Left lobe of liver (tissue), 2 donors: ENCODE measurements around the gene PDXDC1. TPM values are rescaled to one million over a fixed set of nuclear protein-coding genes. Genes with fewer than 3 reads are reported as not detected.
"Not testable (repeated sequence)": the region's sequence is repeated elsewhere in the genome, so short reads cannot be mapped to it uniquely, and the experiment has no call there.

Source experiments
- ATAC-seq: fragments of 200-7000 bp; cut with Tn5 transposase; one replicate; pipeline ENCODE4 v1.9.1; 2020; ENCODE audit warnings: mild to moderate bottlenecking, moderate library complexity
- DNase-seq: peaks from one replicate; pipeline ENCODE4 v3.0.0-alpha.2; 2020; ENCODE audit warnings: low spot score
- total RNA-seq: library from RNA; stranded (reverse); gene quantifications from one replicate; pipeline ENCODE4 v1.2.1, GENCODE V29; 2021
- donor health status: DM: no; HTN: no; CAD: no; lungs with moderate emphysema.
- donor health status: DM: no; HTN: yes; CAD: no.

The PDXDC1 gene
- total RNA-seq, 1 donor from 2014 or later: 117 TPM

DNA sequence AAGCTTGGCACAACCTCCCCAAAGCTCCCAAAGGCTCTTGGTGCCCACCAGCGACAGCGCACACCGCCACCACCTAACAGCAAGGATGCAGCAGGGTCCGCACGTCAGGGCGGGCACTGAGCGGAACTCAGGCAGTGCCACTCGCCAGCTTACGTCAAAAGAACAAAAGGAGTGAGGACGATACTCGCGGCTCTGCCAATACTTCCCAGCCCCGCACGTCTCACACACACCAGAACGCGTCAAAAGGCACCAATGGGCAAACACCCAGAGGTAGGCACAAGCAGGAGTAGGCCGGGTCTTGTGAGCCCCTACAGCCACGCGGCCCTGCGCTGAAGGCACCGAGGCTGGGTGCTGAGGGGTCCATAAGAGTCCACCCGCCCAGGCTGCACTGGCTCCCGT, 171.4 kb downstream of the PDXDC1 start:
- not testable (repeated sequence) for DNase-seq, ATAC-seq

DNA sequence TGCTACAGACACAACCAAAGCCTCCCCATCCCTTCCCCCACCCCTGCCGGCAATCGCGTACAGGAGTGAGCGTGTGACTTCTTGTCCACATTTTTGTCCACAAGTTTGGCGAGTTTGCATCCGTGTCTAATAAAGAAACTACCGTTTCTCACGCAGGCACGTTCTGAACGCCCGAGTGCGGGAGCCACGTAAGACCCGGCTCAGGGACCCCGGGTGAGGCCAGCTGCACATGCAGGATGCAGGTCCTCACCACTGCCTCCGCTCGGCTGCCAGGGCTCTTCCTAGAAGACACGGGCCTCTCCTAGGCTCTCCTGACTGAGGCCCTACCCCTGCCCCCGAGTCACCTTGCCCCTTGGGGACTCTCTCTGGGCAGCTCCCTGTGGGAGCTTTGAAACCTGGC, 174.0 kb downstream of the PDXDC1 start:
- not testable (repeated sequence) for DNase-seq, ATAC-seq

DNA sequence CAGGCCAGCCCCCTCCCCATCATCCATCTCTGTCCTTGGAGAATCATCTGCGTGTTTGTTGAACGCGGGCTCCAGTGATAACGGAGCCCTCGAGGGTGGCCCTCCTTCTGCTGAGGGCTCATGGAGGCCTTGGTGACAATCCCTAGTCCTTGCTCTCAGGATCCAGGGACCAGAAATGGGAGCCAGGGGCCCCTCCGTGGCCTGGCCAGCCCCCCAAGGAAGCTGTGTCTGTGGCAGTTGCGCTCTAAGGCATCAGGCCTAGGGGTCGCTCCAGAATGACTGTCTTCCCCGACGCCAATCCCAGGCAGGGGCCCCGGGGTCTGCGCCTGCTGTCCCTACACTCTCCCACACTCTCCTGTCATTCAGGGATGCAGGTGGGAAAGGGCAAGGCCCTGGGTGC, 174.4 kb downstream of the PDXDC1 start:
- ATAC-seq, DNase-seq: not testable (repeated sequence)

DNA sequence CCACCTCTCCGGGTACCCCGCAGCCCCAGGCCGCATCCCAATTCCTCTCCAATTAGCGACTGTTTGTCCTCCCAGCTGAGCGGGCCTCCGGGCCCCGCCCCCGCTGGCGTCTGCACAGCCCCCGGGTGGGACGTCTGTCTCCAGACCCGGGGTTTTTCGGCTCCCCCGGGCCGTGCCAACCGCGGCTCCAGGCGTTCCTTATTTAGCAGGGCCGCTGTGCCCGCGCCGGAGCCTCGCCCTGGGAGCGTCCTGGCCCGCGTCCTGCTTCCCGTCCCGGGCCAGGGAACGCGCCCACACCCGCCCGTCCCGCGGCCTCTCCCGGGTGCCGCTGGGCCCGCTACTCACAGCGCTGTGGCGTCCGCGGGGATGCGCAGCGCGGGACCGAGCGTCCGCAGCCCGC, 179.2 kb downstream of the PDXDC1 start:
- not testable (repeated sequence) for DNase-seq

DNA sequence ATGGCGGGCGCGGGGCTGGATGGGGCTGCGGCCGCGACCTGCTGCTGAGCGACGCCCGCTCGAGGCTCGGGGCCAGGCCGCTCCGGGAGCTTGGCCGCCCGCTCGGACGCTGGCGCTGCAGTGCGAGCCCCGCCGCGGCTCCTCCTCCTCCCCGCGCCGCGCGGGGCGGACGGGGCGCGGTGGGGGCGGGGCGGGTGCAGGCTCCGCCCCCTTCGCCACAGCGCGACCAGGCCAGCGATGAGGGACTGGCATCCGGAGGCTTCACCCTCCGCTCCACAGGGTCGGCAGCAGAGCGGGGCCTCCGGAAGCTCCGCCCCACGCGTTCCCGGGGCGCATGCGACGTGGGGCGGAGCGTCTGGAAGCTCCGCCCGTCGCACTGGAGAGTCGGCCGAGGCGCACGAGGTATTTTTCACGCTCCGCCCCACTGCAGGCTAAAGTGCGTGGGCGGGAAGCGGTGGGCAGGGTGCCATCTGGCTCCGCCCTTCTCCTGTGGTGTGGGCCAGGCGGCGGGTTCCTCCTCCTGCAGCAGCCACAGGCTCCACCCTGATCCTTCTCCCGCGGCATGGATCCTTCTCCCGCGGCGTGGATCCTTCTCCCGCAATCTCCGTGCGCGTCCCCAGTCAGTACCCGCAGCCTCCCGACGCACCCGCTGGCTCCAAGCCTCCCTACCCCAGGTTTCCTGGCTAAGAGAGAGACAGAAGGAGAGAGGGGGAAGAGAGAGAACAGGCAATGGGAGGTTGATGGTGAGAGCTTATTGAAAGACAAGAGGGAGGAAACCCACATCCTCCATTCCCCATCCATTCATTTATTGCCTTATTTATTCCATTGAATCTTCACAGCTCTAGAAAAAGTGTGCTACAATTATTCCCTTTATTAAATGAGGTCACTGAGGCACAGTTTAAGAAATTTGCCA, 180.1 kb downstream of the PDXDC1 start:
- ATAC-seq (peak; percentile 99), DNase-seq (peak; percentile 95)

More for the DNA sequence above, 179.2 kb downstream of the PDXDC1 start:
- ATAC-seq: not testable (repeated sequence)

DNA sequence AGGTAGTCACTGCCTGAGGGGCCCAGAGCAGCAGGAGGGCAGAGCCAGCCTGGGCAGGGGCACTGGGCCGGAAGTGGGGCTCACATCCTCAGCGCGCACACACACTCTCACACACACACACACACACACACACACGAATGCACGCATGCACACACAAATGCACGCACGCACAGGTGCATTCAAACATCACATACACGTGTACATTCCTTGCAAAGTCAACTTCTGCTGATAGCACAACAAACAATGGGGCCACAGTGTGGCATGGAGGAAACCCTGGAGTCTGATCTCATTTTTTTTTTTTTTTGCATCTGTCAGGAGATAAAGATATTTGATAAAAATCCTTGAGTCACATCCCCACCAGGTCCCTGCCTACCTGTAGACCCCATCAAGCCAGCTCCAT, 182.8 kb downstream of the PDXDC1 start:
- not testable (repeated sequence) for ATAC-seq, DNase-seq

DNA sequence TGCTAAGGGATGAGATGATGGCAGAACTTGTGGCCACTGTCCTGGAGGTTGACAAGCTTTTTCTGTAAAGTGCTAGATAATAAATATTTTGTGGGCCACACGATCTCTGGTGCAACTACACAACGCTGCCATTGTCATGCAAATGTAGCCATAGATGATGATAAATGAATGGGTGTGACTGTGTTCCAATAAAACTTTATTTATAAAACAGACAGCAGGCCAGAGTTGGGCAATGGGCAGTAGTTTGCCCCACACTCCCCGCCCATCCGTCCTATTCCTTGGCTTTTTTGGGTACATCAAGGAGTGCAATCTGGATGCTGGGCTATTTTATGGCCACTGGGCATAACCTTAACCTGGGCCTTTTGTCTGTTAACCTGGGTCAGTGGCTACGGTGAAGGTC, 184.8 kb downstream of the PDXDC1 start:
- ATAC-seq, DNase-seq: not testable (repeated sequence)

DNA sequence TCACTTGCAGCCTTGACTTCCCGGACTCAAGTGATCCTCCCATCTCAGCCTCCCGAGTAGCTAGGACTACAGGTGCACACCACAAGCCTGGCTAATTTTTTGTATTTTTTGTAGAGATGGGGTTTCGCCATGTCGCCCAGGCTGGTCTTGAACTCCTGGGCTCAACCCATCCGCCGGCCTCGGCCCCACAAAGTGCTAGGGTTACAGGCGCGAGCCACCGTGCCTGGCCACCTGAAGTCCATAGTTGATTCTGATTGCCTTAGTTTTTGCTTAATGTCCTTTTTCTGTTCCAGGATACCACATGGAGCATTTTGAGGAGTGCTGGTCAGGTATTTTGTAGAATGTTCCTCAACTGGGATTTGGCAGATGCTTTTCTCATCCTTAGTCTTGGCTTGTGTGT, 185.7 kb downstream of the PDXDC1 start:
- not testable (repeated sequence) for DNase-seq, ATAC-seq

DNA sequence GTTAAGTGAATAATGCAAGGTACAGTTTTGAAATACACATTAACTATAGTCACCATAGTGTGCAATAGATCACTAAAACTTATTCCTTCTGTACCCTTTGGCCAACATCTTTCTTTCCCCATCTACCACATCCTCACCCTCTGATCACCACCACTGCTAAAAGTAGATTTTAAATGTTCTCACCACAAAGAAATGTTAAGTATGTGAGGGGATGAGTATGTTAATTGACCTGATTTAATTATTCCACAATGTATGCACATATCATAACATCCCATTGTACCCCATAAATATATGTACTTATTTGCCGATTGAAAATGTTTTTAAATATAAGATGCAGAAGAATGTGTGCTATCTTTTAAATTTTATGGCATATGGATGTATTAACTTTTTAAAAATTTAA, 188.2 kb downstream of the PDXDC1 start:
- not testable (repeated sequence) for ATAC-seq, DNase-seq

DNA sequence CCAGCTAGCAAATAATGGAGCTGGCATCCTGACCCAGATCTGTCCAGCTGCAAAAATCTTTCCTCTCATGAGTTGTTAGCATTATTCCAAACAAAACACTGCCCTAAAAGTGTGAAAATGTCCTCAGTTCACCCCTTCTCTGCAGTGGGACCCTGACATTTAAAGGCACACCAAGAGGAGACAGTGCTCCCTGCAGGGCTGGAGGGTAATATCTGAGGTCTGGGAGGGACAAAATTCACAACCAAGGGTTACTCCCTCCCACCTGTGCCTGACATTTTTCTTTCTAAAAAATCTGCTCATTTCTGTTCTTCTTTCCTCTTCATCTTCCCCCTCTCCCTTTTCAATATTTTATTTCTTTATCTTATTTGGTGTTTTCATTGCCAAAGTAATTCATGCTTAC, 191.4 kb downstream of the PDXDC1 start:
- not testable (repeated sequence) for ATAC-seq

DNA sequence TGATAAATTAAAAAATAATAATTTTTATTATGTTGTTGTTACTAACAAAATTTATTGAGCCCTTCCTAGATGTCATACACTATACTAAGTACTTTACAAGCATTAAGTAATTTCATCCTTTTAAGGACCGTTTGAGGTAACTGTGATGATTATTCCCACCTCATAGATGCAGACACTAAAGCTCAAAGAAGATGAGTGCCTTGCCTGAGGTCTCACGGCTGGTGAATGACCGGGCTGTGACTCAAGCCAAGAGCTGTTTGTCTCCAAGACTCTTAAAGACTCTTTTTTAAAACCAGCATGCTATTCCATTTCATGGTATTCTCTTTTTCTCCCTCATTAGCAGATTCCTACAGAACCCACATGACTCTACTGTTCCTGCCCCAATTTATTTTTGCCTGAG, 193.5 kb downstream of the PDXDC1 start:
- not testable (repeated sequence) for ATAC-seq, DNase-seq

More for the DNA sequence above, 191.4 kb downstream of the PDXDC1 start:
- not testable (repeated sequence) for DNase-seq

DNA sequence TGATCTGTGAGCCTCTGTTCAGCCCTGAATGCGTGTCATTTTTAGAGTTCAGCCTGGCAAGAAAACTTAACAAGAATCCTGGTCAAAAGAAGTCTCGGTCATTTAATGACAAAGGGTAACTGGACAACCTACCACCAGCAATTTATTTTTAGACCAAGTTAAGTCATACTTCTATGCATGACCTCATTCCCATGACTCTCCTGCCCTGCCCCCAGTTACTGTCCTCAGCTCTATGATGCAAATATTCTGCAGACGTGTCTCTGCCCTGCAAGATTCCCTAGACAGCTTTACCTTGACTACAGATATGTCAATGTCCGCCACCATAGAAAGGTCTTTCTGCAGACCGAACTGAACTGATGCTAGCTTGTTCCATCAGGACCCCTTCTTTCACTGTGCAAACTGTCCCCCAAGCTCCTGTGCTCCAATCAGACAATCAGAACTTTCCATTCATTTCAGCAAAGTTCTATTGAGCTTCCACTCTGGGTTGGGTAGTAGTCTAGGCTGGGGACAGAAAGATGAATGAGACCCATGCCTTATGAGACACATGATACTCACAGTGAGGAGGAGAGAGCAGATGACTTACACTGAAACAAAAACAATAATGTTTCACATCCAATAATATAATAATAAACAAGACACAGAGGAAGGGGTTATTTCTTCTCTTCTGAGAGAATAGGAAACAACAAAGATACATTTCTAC, 194.3 kb downstream of the PDXDC1 start:
- ATAC-seq, DNase-seq: not testable (repeated sequence)

DNA sequence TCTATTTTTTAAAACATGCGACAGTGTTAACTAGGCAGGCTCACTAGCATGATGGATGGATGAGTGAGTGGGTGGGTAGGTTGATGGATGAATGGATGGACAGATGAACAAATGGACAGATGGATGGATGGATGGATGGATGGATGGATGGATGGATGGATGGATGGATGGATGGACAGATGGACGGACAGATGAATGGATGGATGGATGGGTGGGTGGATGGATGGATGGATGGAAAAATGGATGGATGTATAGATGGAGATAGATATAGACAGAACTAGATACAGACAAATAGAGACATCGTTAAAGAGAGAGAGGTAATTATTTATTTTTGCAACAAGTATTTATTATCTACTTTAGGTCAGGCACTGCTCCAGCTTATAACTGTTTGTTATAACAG, 205.1 kb downstream of the PDXDC1 start:
- DNase-seq, ATAC-seq: not testable (repeated sequence)

DNA sequence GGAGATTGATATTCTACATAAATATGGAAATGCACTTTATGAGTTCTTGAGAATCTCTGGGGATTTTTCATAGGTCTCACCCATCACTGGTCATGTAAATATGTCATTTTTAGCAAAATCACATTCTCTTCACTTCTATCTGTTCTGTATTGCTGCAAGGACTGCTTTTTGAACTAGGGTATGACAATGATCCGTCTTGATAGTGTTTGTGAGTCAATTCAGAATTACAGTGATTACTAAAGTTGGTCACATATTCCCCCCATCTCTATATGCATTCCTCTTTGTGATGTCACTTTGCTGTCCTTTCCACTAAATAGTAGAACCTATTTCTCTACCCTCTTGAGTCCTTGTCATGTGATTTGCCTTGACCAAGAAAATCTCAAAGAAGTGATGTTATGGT, 206.1 kb downstream of the PDXDC1 start:
- not testable (repeated sequence) for ATAC-seq, DNase-seq

DNA sequence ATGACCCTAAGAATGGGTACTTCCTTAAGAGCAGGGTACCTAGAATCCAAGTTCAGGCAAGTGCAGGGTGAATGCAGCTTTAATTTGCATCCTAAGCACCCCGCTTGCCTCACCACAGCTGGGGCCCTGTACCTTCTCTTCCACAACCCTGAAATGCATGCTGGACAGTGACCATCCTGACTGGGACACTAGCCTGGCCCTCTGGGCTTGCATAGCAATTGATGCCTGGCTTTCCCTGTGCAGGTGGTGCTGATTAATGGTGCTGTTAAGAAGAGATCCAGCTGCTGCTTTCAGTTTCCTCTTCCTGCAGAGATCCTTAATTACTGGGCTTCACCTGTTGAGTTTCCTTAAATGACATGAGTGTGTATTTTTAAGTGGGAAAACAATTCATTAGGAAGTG, 209.2 kb downstream of the PDXDC1 start:
- not testable (repeated sequence) for DNase-seq, ATAC-seq

Other genes starting within 250 kb of the PDXDC1 start
- gene NPIPA2, start 232.5 kb upstream of the PDXDC1 start, total RNA-seq: 0.45 TPM
- 37.8 TPM for gene NOMO1, start 141.3 kb upstream of the PDXDC1 start, total RNA-seq
- 37.1 TPM for gene NPIPA1, start 37.6 kb upstream of the PDXDC1 start, total RNA-seq
- gene NTAN1, start 81.0 kb downstream of the PDXDC1 start, total RNA-seq: 14.6 TPM
- gene RRN3, start 119.2 kb downstream of the PDXDC1 start, total RNA-seq: 12.0 TPM